ENCODE measurements around the gene PDE2A. TPM values are rescaled to one million over a fixed set of nuclear protein-coding genes. Genes with fewer than 3 reads are reported as not detected.
A peak's percentile ranks its signal among the peaks of the same experiment; 100 is the strongest.

The PDE2A gene
- total RNA-seq, 1 donor from 2014 or later = 0.82 TPM

- H3K4me2 ChIP-seq (ENCODE audit: low read length) = no peak overlapping the region
- TF ChIP-seq EZH2 (IDR thresholded peaks at IDR 0.05; ENCODE audit: insufficient read depth, low read length) (no peak), CTCF (IDR thresholded peaks at IDR 0.05; ENCODE audit: insufficient read depth, low read depth, low read length) (no peak)
- FAIRE-seq = no peak
Measured at GRCh38 chr11:72605973-72606747, 68.1 kb downstream of the PDE2A start.

GRCh38 chr11:72604256-72604655, 70.0 kb downstream of the PDE2A start:
- Histone ChIP-seq H3K27me3 (ENCODE audit: insufficient read depth, low read length) (peaks cover 16% of the 10 kb centered on the region), H2AFZ (ENCODE audit: low read depth, low read length) (no peak overlapping the region), H3K4me2 (ENCODE audit: low read length) (no peak overlapping the region), H3K36me3 (ENCODE audit: insufficient read depth, low read length) (no peaks in the 10 kb centered on the region), H3K27ac (ENCODE audit: low read depth, low read length) (no peak overlapping the region), H4K20me1 (ENCODE audit: insufficient read depth, low read length) (no peaks in the 10 kb centered on the region), H3K4me3 (ENCODE audit: insufficient read depth, low read depth, low read length) (no peak overlapping the region), H3K79me2 (ENCODE audit: insufficient read depth, low read length) (no peaks in the 10 kb centered on the region), H3K9me3 (ENCODE audit: insufficient read depth, low read depth, low read length) (no peaks in the 10 kb centered on the region), H3K9ac (ENCODE audit: low read length) (no peak overlapping the region), H3K4me1 (ENCODE audit: insufficient read depth, low read length) (no peaks in the 10 kb centered on the region)
- Mint-ChIP-seq H3K36me3 (ENCODE audit: low read depth, unreplicated experiment) (peaks cover 2% of the 10 kb centered on the region), H3K9me3 (ENCODE audit: unreplicated experiment) (no peaks in the 10 kb centered on the region), H3K4me3 (ENCODE audit: unreplicated experiment) (no peak overlapping the region), H3K4me1 (ENCODE audit: low read depth, unreplicated experiment) (peaks cover 5% of the 10 kb centered on the region), H3K27ac (ENCODE audit: unreplicated experiment) (no peak overlapping the region), H3K27me3 (ENCODE audit: low read depth, unreplicated experiment) (peaks cover 89% of the 10 kb centered on the region)
- FAIRE-seq (no peak), DNase-seq (ENCODE audit: low read depth) (no peak)
- no peak for TF ChIP-seq CTCF (IDR thresholded peaks at IDR 0.05; ENCODE audit: insufficient read depth, low read depth, low read length)

More at GRCh38 chr11:72605973-72606747, 68.1 kb downstream of the PDE2A start:
- Mint-ChIP-seq H3K27me3 (ENCODE audit: low read depth, unreplicated experiment) (peaks cover 91% of the 10 kb centered on the region), H3K9me3 (ENCODE audit: unreplicated experiment) (no peaks in the 10 kb centered on the region), H3K27ac (ENCODE audit: unreplicated experiment) (no peak overlapping the region), H3K4me1 (ENCODE audit: low read depth, unreplicated experiment) (peaks cover 2% of the 10 kb centered on the region), H3K36me3 (ENCODE audit: low read depth, unreplicated experiment) (peaks cover 2% of the 10 kb centered on the region), H3K4me3 (ENCODE audit: unreplicated experiment) (no peak overlapping the region)
- Histone ChIP-seq H3K27me3 (ENCODE audit: insufficient read depth, low read length) (peaks cover 13% of the 10 kb centered on the region), H4K20me1 (ENCODE audit: insufficient read depth, low read length) (no peaks in the 10 kb centered on the region), H3K4me3 (ENCODE audit: insufficient read depth, low read depth, low read length) (no peak overlapping the region), H2AFZ (ENCODE audit: low read depth, low read length) (no peak overlapping the region), H3K27ac (ENCODE audit: low read depth, low read length) (no peak overlapping the region), H3K4me1 (ENCODE audit: insufficient read depth, low read length) (no peaks in the 10 kb centered on the region), H3K36me3 (ENCODE audit: insufficient read depth, low read length) (no peaks in the 10 kb centered on the region), H3K9me3 (ENCODE audit: insufficient read depth, low read depth, low read length) (no peaks in the 10 kb centered on the region), H3K79me2 (ENCODE audit: insufficient read depth, low read length) (no peaks in the 10 kb centered on the region), H3K9ac (ENCODE audit: low read length) (no peak overlapping the region)
- peak; percentile 41 for DNase-seq (ENCODE audit: low read depth)

- H3K4me1 ChIP-seq (ENCODE audit: insufficient read depth, low read length) = no peaks in the 10 kb centered on the region
- no peaks in the 10 kb centered on the region for H3K79me2 ChIP-seq (ENCODE audit: insufficient read depth, low read length)
- no peak overlapping the region for H2AFZ ChIP-seq (ENCODE audit: low read depth, low read length)
- FAIRE-seq = no peak
- H3K4me3 Mint-ChIP-seq (ENCODE audit: unreplicated experiment) = no peak overlapping the region
- no peaks in the 10 kb centered on the region for H4K20me1 ChIP-seq (ENCODE audit: insufficient read depth, low read length)
- no peak for DNase-seq (ENCODE audit: low read depth)
- H3K27ac ChIP-seq (ENCODE audit: low read depth, low read length) = no peak overlapping the region
- no peak overlapping the region for H3K9ac ChIP-seq (ENCODE audit: low read length)
- H3K36me3 ChIP-seq (ENCODE audit: insufficient read depth, low read length) = no peaks in the 10 kb centered on the region
- H3K36me3 Mint-ChIP-seq (ENCODE audit: low read depth, unreplicated experiment) = peaks cover 2% of the 10 kb centered on the region
- TF ChIP-seq CTCF (IDR thresholded peaks at IDR 0.05; ENCODE audit: insufficient read depth, low read depth, low read length) (no peak), EZH2 (IDR thresholded peaks at IDR 0.05; ENCODE audit: insufficient read depth, low read length) (no peak)
- H3K9me3 ChIP-seq (ENCODE audit: insufficient read depth, low read depth, low read length) = no peaks in the 10 kb centered on the region
- peaks cover 89% of the 10 kb centered on the region for H3K27me3 Mint-ChIP-seq (ENCODE audit: low read depth, unreplicated experiment)
- H3K4me1 Mint-ChIP-seq (ENCODE audit: low read depth, unreplicated experiment) = peaks cover 7% of the 10 kb centered on the region
- no peaks in the 10 kb centered on the region for H3K9me3 Mint-ChIP-seq (ENCODE audit: unreplicated experiment)
- no peak overlapping the region for H3K4me3 ChIP-seq (ENCODE audit: insufficient read depth, low read depth, low read length)
- H3K27me3 ChIP-seq (ENCODE audit: insufficient read depth, low read length) = peaks cover 14% of the 10 kb centered on the region
- H3K4me2 ChIP-seq (ENCODE audit: low read length) = no peak overlapping the region
- H3K27ac Mint-ChIP-seq (ENCODE audit: unreplicated experiment) = no peak overlapping the region
Measured at GRCh38 chr11:72602250-72602904, 71.8 kb downstream of the PDE2A start.

All from astrocyte (in vitro differentiated cells and primary cell).